ENCODE data around the gene SORCS2.

DNA sequence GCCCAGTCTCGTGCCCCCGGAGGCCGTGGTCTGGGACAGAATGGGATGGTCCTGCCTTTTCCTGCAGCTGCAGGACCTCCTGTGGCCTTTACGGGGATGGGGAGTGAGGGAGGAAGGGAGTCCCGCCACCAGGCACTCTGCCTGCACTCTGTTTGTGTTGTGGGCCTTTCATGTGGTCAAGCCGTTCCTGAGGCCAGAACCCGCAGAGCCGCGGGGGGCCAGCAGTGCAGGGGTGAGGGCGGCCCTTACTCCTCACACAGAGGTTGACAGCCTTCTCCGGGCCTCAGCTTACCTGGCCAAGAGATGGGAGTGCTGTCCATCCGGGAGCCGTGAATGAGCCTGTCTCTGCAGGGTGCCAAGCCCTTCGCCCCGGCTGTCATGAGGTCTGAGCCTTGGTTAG lies 516.6 kb downstream of the SORCS2 start:
- TF ChIP-seq, protein P1, sequence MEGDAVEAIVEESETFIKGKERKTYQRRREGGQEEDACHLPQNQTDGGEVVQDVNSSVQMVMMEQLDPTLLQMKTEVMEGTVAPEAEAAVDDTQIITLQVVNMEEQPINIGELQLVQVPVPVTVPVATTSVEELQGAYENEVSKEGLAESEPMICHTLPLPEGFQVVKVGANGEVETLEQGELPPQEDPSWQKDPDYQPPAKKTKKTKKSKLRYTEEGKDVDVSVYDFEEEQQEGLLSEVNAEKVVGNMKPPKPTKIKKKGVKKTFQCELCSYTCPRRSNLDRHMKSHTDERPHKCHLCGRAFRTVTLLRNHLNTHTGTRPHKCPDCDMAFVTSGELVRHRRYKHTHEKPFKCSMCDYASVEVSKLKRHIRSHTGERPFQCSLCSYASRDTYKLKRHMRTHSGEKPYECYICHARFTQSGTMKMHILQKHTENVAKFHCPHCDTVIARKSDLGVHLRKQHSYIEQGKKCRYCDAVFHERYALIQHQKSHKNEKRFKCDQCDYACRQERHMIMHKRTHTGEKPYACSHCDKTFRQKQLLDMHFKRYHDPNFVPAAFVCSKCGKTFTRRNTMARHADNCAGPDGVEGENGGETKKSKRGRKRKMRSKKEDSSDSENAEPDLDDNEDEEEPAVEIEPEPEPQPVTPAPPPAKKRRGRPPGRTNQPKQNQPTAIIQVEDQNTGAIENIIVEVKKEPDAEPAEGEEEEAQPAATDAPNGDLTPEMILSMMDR (IDR thresholded peaks at IDR 0.05 in 4 of 5, conservative IDR thresholded peaks at IDR 0.05 in 1 of 5), result no peak
- no peak for TF ChIP-seq POLR2A (IDR thresholded peaks at IDR 0.05)

Data from gastrocnemius medialis (tissue), 4 donors.